ENCODE data around the gene PCNP. TPM values are rescaled to one million over a fixed set of nuclear protein-coding genes. Genes with fewer than 3 reads are reported as not detected.
"Not testable (repeated sequence)": the region's sequence is repeated elsewhere in the genome, so short reads cannot be mapped to it uniquely, and the experiment has no call there.

PCNP gene
- total and polyA plus RNA-seq, 2 donors (not counting 1 experiment from before 2014, with no cell fraction given): 116 to 129 TPM

DNA sequence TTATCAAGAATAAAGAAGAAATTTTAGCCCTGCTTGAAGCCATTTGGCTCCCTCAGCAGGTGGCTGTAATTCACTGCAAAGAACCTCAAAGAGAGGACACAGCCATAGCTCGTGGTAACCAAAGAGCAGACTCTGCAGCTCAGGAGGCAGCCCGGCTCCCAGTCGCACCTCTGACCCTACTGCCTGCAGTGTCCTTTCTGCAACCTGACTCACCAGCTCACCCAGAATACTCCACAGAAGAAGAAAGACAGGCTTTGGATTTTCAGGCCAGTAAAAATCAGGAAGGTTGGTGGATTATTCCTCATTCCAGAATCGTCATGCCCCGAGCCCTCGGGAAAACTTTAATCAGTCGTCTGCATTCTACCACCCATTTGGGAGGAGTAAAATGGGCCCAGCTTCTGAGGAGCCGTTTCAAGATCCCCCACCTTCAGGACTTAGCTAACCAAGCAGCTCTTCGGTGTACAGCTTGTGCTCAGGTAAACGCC lies 64.3 kb downstream of the PCNP start:
- Histone ChIP-seq H3K36me3 (ENCODE audit: control insufficient read depth, insufficient read depth, low read length) (no peaks in the 10 kb centered on the region), H4K20me1 (ENCODE audit: control insufficient read depth, extremely low read depth, insufficient read depth, low read length) (no peaks in the 10 kb centered on the region), H3K27me3 (ENCODE audit: control insufficient read depth, insufficient read depth, low read length) (peaks cover 5% of the 10 kb centered on the region), H3K4me3 (replicated peaks in 1 of 4; ENCODE audit: control extremely low read depth in 1 of 4, insufficient read depth in 1 of 4, low read depth in 3 of 4, low read length in 4 of 4) (no peak overlapping the region), H3K9me3 (ENCODE audit: control insufficient read depth, insufficient read depth, low read depth, low read length) (no peaks in the 10 kb centered on the region), H3K79me2 (ENCODE audit: control insufficient read depth, insufficient read depth, low read length) (no peaks in the 10 kb centered on the region), H2AFZ (ENCODE audit: low read length) (no peak overlapping the region), H3K4me2 (ENCODE audit: extremely low read depth, insufficient read depth, low read length) (no peak overlapping the region), H3K27ac (ENCODE audit: insufficient read depth, low read length) (no peak overlapping the region), H3K4me1 (ENCODE audit: control insufficient read depth, extremely low read depth, insufficient read depth, low read length) (no peaks in the 10 kb centered on the region), H3K9ac (ENCODE audit: insufficient read depth, low read length) (no peak overlapping the region)
- no peak for TF ChIP-seq EZH2 (IDR thresholded peaks at IDR 0.05; ENCODE audit: low read length, missing control alignments)
- TF ChIP-seq, protein P1, sequence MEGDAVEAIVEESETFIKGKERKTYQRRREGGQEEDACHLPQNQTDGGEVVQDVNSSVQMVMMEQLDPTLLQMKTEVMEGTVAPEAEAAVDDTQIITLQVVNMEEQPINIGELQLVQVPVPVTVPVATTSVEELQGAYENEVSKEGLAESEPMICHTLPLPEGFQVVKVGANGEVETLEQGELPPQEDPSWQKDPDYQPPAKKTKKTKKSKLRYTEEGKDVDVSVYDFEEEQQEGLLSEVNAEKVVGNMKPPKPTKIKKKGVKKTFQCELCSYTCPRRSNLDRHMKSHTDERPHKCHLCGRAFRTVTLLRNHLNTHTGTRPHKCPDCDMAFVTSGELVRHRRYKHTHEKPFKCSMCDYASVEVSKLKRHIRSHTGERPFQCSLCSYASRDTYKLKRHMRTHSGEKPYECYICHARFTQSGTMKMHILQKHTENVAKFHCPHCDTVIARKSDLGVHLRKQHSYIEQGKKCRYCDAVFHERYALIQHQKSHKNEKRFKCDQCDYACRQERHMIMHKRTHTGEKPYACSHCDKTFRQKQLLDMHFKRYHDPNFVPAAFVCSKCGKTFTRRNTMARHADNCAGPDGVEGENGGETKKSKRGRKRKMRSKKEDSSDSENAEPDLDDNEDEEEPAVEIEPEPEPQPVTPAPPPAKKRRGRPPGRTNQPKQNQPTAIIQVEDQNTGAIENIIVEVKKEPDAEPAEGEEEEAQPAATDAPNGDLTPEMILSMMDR (conservative IDR thresholded peaks at IDR 0.05 in 1 of 2, IDR thresholded peaks at IDR 0.05 in 1 of 2; ENCODE audit: low read depth in 1 of 2, low read length in 2 of 2): no peak
- no peak for DNase-seq (ENCODE audit: low read depth in 2 of 2)

DNA sequence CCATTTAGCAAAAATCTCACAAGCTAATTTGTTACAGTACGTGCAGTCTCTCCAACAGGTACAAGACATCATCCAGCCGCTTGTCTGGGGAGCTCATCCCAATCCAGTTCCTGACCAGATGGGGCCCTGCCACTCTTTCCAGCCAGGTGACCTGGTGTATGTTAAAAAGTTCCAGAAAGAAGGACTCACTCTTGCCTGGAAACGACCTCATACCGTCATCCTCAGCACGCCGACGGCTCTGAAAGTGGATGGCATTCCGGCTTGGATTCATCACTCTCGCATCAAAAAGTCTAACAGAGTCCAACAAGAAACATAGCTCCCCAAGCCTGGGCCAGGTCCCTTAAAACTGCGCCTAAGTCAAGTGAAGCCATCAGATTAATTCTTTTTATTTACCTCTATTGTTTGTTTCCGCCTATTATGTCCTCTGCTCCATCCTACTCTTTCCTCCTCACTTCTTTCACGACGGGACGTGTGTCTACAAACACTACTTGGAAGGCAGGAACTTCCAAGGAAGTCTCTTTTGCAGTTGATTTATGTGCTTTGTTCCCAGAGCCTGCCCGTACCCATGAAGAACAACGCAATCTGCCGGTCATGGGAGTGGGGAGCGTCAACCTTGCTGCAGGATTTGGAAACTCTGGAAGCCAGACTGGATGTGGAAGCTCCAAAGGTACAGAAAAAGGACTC lies 65.4 kb downstream of the PCNP start:
- no peaks in the 10 kb centered on the region for H3K9me3 ChIP-seq (ENCODE audit: control insufficient read depth, insufficient read depth, low read depth, low read length)
- no peaks in the 10 kb centered on the region for H3K36me3 ChIP-seq (ENCODE audit: control insufficient read depth, insufficient read depth, low read length)
- H3K27ac ChIP-seq (ENCODE audit: insufficient read depth, low read length): no peak overlapping the region
- H3K9ac ChIP-seq (ENCODE audit: insufficient read depth, low read length): no peak overlapping the region
- no peaks in the 10 kb centered on the region for H4K20me1 ChIP-seq (ENCODE audit: control insufficient read depth, extremely low read depth, insufficient read depth, low read length)
- peaks cover 3% of the 10 kb centered on the region for H3K4me1 ChIP-seq (ENCODE audit: control insufficient read depth, extremely low read depth, insufficient read depth, low read length)
- no peak for DNase-seq (ENCODE audit: low read depth in 2 of 2)
- H3K4me2 ChIP-seq (ENCODE audit: extremely low read depth, insufficient read depth, low read length): no peak overlapping the region
- no peak for TF ChIP-seq EZH2 (IDR thresholded peaks at IDR 0.05; ENCODE audit: low read length, missing control alignments)
- TF ChIP-seq, protein P1 (conservative IDR thresholded peaks at IDR 0.05 in 1 of 2, IDR thresholded peaks at IDR 0.05 in 1 of 2; ENCODE audit: low read depth in 1 of 2, low read length in 2 of 2): no peak
- H3K4me3 ChIP-seq (replicated peaks in 1 of 4; ENCODE audit: control extremely low read depth in 1 of 4, insufficient read depth in 1 of 4, low read depth in 3 of 4, low read length in 4 of 4): no peak overlapping the region
- H2AFZ ChIP-seq (ENCODE audit: low read length): no peak overlapping the region
- peaks cover 5% of the 10 kb centered on the region for H3K27me3 ChIP-seq (ENCODE audit: control insufficient read depth, insufficient read depth, low read length)
- no peaks in the 10 kb centered on the region for H3K79me2 ChIP-seq (ENCODE audit: control insufficient read depth, insufficient read depth, low read length)

DNA sequence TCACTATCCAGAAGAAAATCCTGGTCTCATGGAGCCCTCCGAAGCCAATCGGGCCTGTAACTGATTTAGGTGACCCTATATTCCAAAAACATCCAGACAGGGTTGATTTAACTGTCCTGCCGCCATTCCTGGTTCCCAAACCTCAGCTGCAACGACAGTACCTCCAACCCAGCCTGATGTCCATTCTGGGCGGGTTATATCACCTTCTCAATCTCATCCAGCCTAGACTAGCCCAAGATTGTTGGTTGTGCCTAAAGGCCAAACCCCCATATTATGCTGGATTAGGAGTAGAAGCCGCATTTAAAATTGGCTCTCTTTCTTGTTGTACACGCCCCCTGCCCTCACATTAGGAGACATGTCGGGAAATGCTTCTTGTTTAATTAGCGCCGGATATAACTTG lies 66.3 kb downstream of the PCNP start:
- TF ChIP-seq EZH2 (IDR thresholded peaks at IDR 0.05; ENCODE audit: low read length, missing control alignments): no peak
- TF ChIP-seq, protein P1 (conservative IDR thresholded peaks at IDR 0.05 in 1 of 2, IDR thresholded peaks at IDR 0.05 in 1 of 2; ENCODE audit: low read depth in 1 of 2, low read length in 2 of 2): no peak

DNA sequence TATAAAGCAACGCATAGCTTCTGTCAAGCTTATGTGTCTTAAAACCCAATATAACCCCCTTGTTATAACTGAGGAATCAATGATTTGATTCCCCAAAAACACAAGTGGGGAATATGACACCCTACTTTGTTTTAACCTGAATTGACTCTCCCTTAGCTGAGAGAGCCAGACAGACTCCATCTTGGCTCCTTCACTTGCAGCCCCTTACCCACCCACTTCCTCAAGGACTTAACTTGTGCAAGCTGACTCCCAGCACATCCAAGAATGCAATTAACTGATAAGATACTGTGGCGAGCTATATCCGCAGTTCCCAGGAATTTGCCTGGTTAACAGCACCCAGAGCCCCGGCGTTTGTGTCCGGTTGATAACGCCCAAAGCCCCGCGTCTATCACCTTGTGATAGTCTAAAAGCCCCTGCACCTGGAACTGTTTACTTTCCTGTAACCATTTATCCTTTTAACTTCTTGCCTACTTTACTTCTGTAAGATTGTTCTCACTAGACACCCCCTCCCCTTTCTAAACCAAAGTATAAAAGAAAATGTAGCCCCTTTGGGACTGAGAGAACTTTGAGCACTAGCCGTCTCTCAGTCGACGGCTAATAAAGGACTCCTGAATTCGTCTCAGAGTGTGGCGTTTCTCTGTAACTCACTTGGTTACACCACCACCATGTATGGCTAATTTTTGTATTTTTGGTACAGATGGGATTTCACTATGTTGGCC lies 67.6 kb downstream of the PCNP start:
- not testable (repeated sequence) for H2AFZ ChIP-seq (ENCODE audit: low read length); H3K4me2 ChIP-seq (ENCODE audit: extremely low read depth, insufficient read depth, low read length); H3K4me3 ChIP-seq (replicated peaks in 1 of 4; ENCODE audit: control extremely low read depth in 1 of 4, insufficient read depth in 1 of 4, low read depth in 3 of 4, low read length in 4 of 4)

More for the DNA sequence above, 66.3 kb downstream of the PCNP start:
- H3K4me3 ChIP-seq (replicated peaks in 1 of 4; ENCODE audit: control extremely low read depth in 1 of 4, insufficient read depth in 1 of 4, low read depth in 3 of 4, low read length in 4 of 4): no peak overlapping the region
- H3K9ac ChIP-seq (ENCODE audit: insufficient read depth, low read length): no peak overlapping the region
- no peaks in the 10 kb centered on the region for H3K36me3 ChIP-seq (ENCODE audit: control insufficient read depth, insufficient read depth, low read length)
- H3K4me1 ChIP-seq (ENCODE audit: control insufficient read depth, extremely low read depth, insufficient read depth, low read length): peaks cover 3% of the 10 kb centered on the region
- no peaks in the 10 kb centered on the region for H4K20me1 ChIP-seq (ENCODE audit: control insufficient read depth, extremely low read depth, insufficient read depth, low read length)
- no peak overlapping the region for H3K27ac ChIP-seq (ENCODE audit: insufficient read depth, low read length)
- H3K4me2 ChIP-seq (ENCODE audit: extremely low read depth, insufficient read depth, low read length): no peak overlapping the region
- no peaks in the 10 kb centered on the region for H3K79me2 ChIP-seq (ENCODE audit: control insufficient read depth, insufficient read depth, low read length)
- H2AFZ ChIP-seq (ENCODE audit: low read length): no peak overlapping the region
- no peak for DNase-seq (ENCODE audit: low read depth in 2 of 2)
- H3K27me3 ChIP-seq (ENCODE audit: control insufficient read depth, insufficient read depth, low read length): no peaks in the 10 kb centered on the region
- no peaks in the 10 kb centered on the region for H3K9me3 ChIP-seq (ENCODE audit: control insufficient read depth, insufficient read depth, low read depth, low read length)

More for the DNA sequence above, 67.6 kb downstream of the PCNP start:
- DNase-seq (ENCODE audit: low read depth in 2 of 2); H3K27ac ChIP-seq (ENCODE audit: insufficient read depth, low read length); H3K27me3 ChIP-seq (ENCODE audit: control insufficient read depth, insufficient read depth, low read length); H3K79me2 ChIP-seq (ENCODE audit: control insufficient read depth, insufficient read depth, low read length); H3K36me3 ChIP-seq (ENCODE audit: control insufficient read depth, insufficient read depth, low read length); H3K4me1 ChIP-seq (ENCODE audit: control insufficient read depth, extremely low read depth, insufficient read depth, low read length); H4K20me1 ChIP-seq (ENCODE audit: control insufficient read depth, extremely low read depth, insufficient read depth, low read length); H3K9me3 ChIP-seq (ENCODE audit: control insufficient read depth, insufficient read depth, low read depth, low read length); H3K9ac ChIP-seq (ENCODE audit: insufficient read depth, low read length): not testable (repeated sequence)
